Left lung (tissue), 10 donors: Measurements from ENCODE around the gene TSPAN6. TPM values are rescaled to one million over a fixed set of nuclear protein-coding genes. Genes with fewer than 3 reads are reported as not detected.

Experiments used
- ATAC-seq: fragments of 200-7000 bp; cut with Tn5 transposase; one replicate; pipeline ENCODE4 v1.9.1; 2020; ENCODE audit warnings: moderate library complexity
- DNase-seq, 4 donors: peaks; one replicate each; pipeline ENCODE4 v3.0.0-alpha.2; 2013 to 2020
- H3K27ac ChIP-seq, 2 donors: fragments of 200-600 bp; sonication (generic) in 1 of 2; one replicate each; pipeline versions ENCODE4 v1.5.0 to v1.8.0; 2020 to 2021
- H3K27me3 ChIP-seq, 2 donors: fragments of 200-600 bp; sonication (generic) in 1 of 2; one replicate each; pipeline versions ENCODE4 v1.5.0 to v1.8.0; 2020 to 2021
- H3K36me3 ChIP-seq, 2 donors: fragments of 200-600 bp; sonication (generic) in 1 of 2; one replicate each; pipeline versions ENCODE4 v1.5.0 to v1.8.0; 2020 to 2021
- H3K4me1 ChIP-seq, 2 donors: fragments of 200-600 bp; one replicate each; pipeline ENCODE4 v1.8.0; 2021
- H3K4me3 ChIP-seq, 2 donors: fragments of 200-600 bp; sonication (generic) in 1 of 2; one replicate each; pipeline versions ENCODE4 v1.5.0 to v1.8.0; 2020 to 2021; ENCODE audit warnings: mild to moderate bottlenecking in 1 of 2
- H3K9me3 ChIP-seq, 2 donors: fragments of 200-600 bp; sonication (generic) in 1 of 2; one replicate each; pipeline versions ENCODE4 v1.5.0 to v1.8.0; 2020 to 2021
- CTCF ChIP-seq, 2 donors: fragments of 200-600 bp; sonication (generic) in 1 of 2; IDR thresholded peaks; one replicate each; pipeline versions ENCODE4 v1.5.0 to v1.8.0; 2021; ENCODE audit warnings: antibody characterized with exemption in 2 of 2
- intact Hi-C, 2 donors: fragments of 100-400 bp; cut with DNase I; formaldehyde crosslinking; loops; one replicate each; pipeline versions ENCODE4 v1.11.2 to v1.14.2; 2022
- polyA plus RNA-seq, 6 donors: library from polyadenylated mRNA; unstranded; fragments of 120-200 nt; gene quantifications; one replicate each; pipeline ENCODE4 v1.2.1, GENCODE V29; 2013; ENCODE audit not compliant: insufficient read length in 6 of 6
- total RNA-seq, 2 donors: library from RNA; stranded (reverse); fragmentation: NEBNext Ultra II Directional; extraction: Animal tissue kit (Norgen Biotek cat#: 25700); gene quantifications; one replicate each; pipeline ENCODE4 v1.2.1, GENCODE V29; 2021
- donor health status: DM: no; HTN: yes; CAD: no.
- donor health status: DM: no; HTN: no; CAD: no.

Gene TSPAN6
- total and polyA plus RNA-seq, 8 donors, result 13.2 to 117 (median 102) TPM

DNA sequence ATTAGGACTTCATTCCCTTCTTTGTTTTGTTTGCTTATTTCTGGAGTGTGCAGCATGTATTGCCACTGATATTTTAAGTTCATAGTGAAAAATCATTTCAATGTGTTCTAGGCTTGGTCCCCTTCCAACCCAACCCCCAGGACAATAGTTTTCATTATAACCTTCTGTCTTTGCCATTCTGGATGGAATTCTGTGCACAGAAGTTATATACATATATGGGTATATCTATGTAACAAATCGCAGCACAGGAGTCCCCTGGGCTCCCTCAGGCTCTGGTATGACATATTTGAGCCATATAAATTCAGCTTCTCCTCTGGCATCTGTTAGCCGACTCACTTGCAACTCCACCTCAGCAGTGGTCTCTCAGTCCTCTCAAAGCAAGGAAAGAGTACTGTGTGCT is 52.0 kb downstream of the TSPAN6 start, which contains the start of gene TNMD:
TSS of gene TNMD (plus strand) at position 326 of the 400 bp plus-strand sequence. CDS start 83 bp downstream, outside the sequence.
- H3K4me1 ChIP-seq, result no peaks in the 10 kb centered on the region
- TF ChIP-seq CTCF (IDR thresholded peaks at IDR 0.05), result no peak
- intact Hi-C loops, result no loop called here
- H3K27me3 ChIP-seq, result peaks cover 0 to 4% of the 10 kb centered on the region in 2 donors
- H3K4me3 ChIP-seq, result no peak within 1 kb of the TSS
- H3K9me3 ChIP-seq, result no peaks in the 10 kb centered on the region
- H3K27ac ChIP-seq, result no peak within 1 kb of the TSS
- H3K36me3 ChIP-seq, result no peaks in the 10 kb centered on the region
- ATAC-seq (no peak), DNase-seq (no peak)

Other genes with a start within 250 kb of the TSPAN6 start
- gene PCDH19, start 226.5 kb downstream of the TSPAN6 start, total RNA-seq, result under 1 TPM; 0.24 to 0.52 TPM
- 1 to 10 TPM in 5 of 6 donors, under 1 TPM in 1; 0.58 to 2.4 (median 1.7) TPM for gene PCDH19, start 226.5 kb downstream of the TSPAN6 start, polyA plus RNA-seq
- not detected for gene TNMD, start 51.9 kb downstream of the TSPAN6 start, total RNA-seq
- under 1 TPM in 3 of 6 donors, not detected in 3; 0.14 to 0.32 (median 0.30) TPM for gene TNMD, start 51.9 kb downstream of the TSPAN6 start, polyA plus RNA-seq
- 10 to 100 TPM; 25.1 to 25.9 TPM for gene SRPX2, start 7.4 kb upstream of the TSPAN6 start, total RNA-seq
- 10 to 100 TPM; 28.8 to 39.0 (median 34.8) TPM for gene SRPX2, start 7.4 kb upstream of the TSPAN6 start, polyA plus RNA-seq
- 1 to 10 TPM; 8.8 to 9.7 TPM for gene SYTL4, start 95.3 kb upstream of the TSPAN6 start, total RNA-seq
- 10 to 100 TPM; 11.5 to 14.9 (median 12.3) TPM for gene SYTL4, start 95.3 kb upstream of the TSPAN6 start, polyA plus RNA-seq
- gene CSTF2, start 183.6 kb upstream of the TSPAN6 start, total RNA-seq, result 10 to 100 TPM; 17.2 to 17.6 TPM
- 10 to 100 TPM; 20.3 to 22.9 (median 21.9) TPM for gene CSTF2, start 183.6 kb upstream of the TSPAN6 start, polyA plus RNA-seq
- not detected for gene NOX1, start 237.6 kb upstream of the TSPAN6 start, total RNA-seq
- gene NOX1, start 237.6 kb upstream of the TSPAN6 start, polyA plus RNA-seq, result 1 to 10 TPM in 2 of 6 donors, under 1 TPM in 4; 0.37 to 1.1 (median 0.73) TPM